ENCODE measurements around the gene CHRM5.

Gene CHRM5

GRCh38 chr15:33946152-33946551, 22.1 kb upstream of the CHRM5 start:
- no peak for TF ChIP-seq CTCF (IDR thresholded peaks at IDR 0.05)

- no peak for TF ChIP-seq CTCF (IDR thresholded peaks at IDR 0.05)
Measured at GRCh38 chr15:33955945-33956344, 12.4 kb upstream of the CHRM5 start.

- TF ChIP-seq CTCF (IDR thresholded peaks at IDR 0.05) = no peak
Measured at GRCh38 chr15:33956397-33956796, 11.9 kb upstream of the CHRM5 start.

- no peak for TF ChIP-seq CTCF (IDR thresholded peaks at IDR 0.05)
Measured at GRCh38 chr15:33959844-33960548, 8.3 kb upstream of the CHRM5 start.

GRCh38 chr15:33960549-33960935, 7.8 kb upstream of the CHRM5 start:
- TF ChIP-seq CTCF (IDR thresholded peaks at IDR 0.05) = no peak

GRCh38 chr15:33963831-33964664, 4.2 kb upstream of the CHRM5 start:
- TF ChIP-seq CTCF (IDR thresholded peaks at IDR 0.05) = peak; percentile 89

GRCh38 chr15:33964665-33965040, 3.6 kb upstream of the CHRM5 start:
- no peak for TF ChIP-seq CTCF (IDR thresholded peaks at IDR 0.05)

All from LNCAP (cell line).